K562 (cell line): ENCODE data around the gene MUCL3. TPM values are rescaled to one million over a fixed set of nuclear protein-coding genes. Genes with fewer than 3 reads are reported as not detected.

ENCODE experiments used
- ATAC-seq: fragments of 200-7000 bp; cut with Tn5 transposase; 3 replicates; pipeline ENCODE4 v1.9.1; 2020; ENCODE audit warnings: moderate library complexity
- BruUV-seq: library from RNA; stranded (reverse); fragments of 400-500 nt; replicated peaks from 2 replicates; lab custom pipeline; 2021; lab: Mats Ljungman, UMichigan
- CTCF ChIA-PET: fragments of 300-600 bp; formaldehyde crosslinking; extraction: SDS; loops from one replicate; lab custom pipeline; 2021; ENCODE audit warnings: low intra/inter-chr PET ratio; lab: Yijun Ruan, JAX
- POLR2A ChIA-PET: fragments of 300-600, 350-650 bp; sonication (Branson Sonifier 250); formaldehyde crosslinking; extraction: SDS; loops from one replicate; lab custom pipeline; 2021; ENCODE audit warnings: antibody characterized with exemption, inconsistent platforms; lab: Yijun Ruan, JAX
- DNase-seq, 4 experiments: peaks; one replicate each; pipeline versions ENCODE4 v3.0.0 to v3.0.0-alpha.2; 2011 to 2018; ENCODE audit warnings: low spot score in 3 of 4, mixed read lengths in 3 of 4; ENCODE audit errors: extremely low read depth in 1 of 4
- FAIRE-seq: peaks from 2 replicates; lab custom pipeline; 2011; peaks lifted over from hg19 to GRCh38; lab: Jason Lieb, UNC
- H2AFZ ChIP-seq: 2 replicates; pipeline ENCODE4 v1.6.0; 2011; ENCODE audit warnings: low read depth, low read length, control low read depth, inconsistent platforms
- H3K27ac ChIP-seq: fragments of 200-600 bp; 3 replicates; pipeline ENCODE4 v1.8.0; 2011; ENCODE audit warnings: low read depth, mild to moderate bottlenecking, control low read depth, inconsistent platforms, low read length, moderate library complexity, mixed read lengths; ENCODE audit errors: extremely low read depth
- H3K27me3 ChIP-seq, 2 experiments: fragments of 300-600 bp in 1 of 2; 2 replicates in 1 of 2; 3 replicates in 1 of 2; pipeline versions ENCODE4 v1.6.0 to v1.8.0; 2011; ENCODE audit warnings: inconsistent platforms in 2 of 2, low read length in 2 of 2, mild to moderate bottlenecking in 1 of 2, mixed read lengths in 1 of 2, moderate library complexity in 1 of 2; ENCODE audit not compliant: control insufficient read depth in 2 of 2, insufficient read depth in 2 of 2
- H3K36me3 ChIP-seq: fragments of 300-600 bp; 3 replicates; pipeline ENCODE4 v1.8.0; 2011; ENCODE audit warnings: mild to moderate bottlenecking, low read length, inconsistent platforms; ENCODE audit not compliant: control insufficient read depth, insufficient read depth
- H3K4me1 ChIP-seq, 2 experiments: fragments of 200-600 bp in 1 of 2; replicated peaks in 1 of 2; 2 replicates in 1 of 2; 3 replicates in 1 of 2; pipeline versions ENCODE4 v1.5.1 to v1.8.0; 2011; ENCODE audit warnings: inconsistent platforms in 2 of 2, low read length in 2 of 2, mild to moderate bottlenecking in 1 of 2, mixed read lengths in 1 of 2, moderate library complexity in 1 of 2; ENCODE audit not compliant: control insufficient read depth in 2 of 2, insufficient read depth in 2 of 2
- H3K4me2 ChIP-seq: 2 replicates; pipeline ENCODE4 v1.6.1; 2011; ENCODE audit warnings: low read length, control low read depth, inconsistent platforms, mixed read lengths; ENCODE audit not compliant: insufficient read depth
- H3K4me3 ChIP-seq: fragments of 200-600 bp; sonication (generic), shearing (Covaris generic); 2 replicates; pipeline ENCODE4 v1.5.1; 2016; ENCODE audit warnings: control low read depth, inconsistent platforms
- H3K79me2 ChIP-seq: fragments of 200-600 bp; 3 replicates; pipeline ENCODE4 v1.8.0; 2011; ENCODE audit warnings: low read length, inconsistent platforms; ENCODE audit not compliant: control insufficient read depth, insufficient read depth
- H3K9ac ChIP-seq, 2 experiments: 2 replicates each; pipeline versions ENCODE4 v1.6.0 to v1.6.1; 2011; ENCODE audit warnings: low read depth in 2 of 2, low read length in 2 of 2, control low read depth in 1 of 2, inconsistent platforms in 1 of 2, mild to moderate bottlenecking in 1 of 2, mixed read lengths in 1 of 2; ENCODE audit not compliant: insufficient read depth in 1 of 2
- H3K9me1 ChIP-seq: one replicate; pipeline ENCODE4 v1.6.0; 2011; ENCODE audit warnings: inconsistent platforms, mild to moderate bottlenecking, low read length, moderate library complexity; ENCODE audit not compliant: control insufficient read depth, insufficient read depth
- H3K9me3 ChIP-seq: replicated peaks from 2 replicates; pipeline ENCODE4 v1.5.1; 2011; ENCODE audit warnings: low read depth, low read length, inconsistent platforms; ENCODE audit not compliant: control insufficient read depth, insufficient read depth
- H4K20me1 ChIP-seq: replicated peaks from 2 replicates; pipeline ENCODE4 v1.6.1; 2011; ENCODE audit warnings: low read length, inconsistent platforms, mixed read lengths; ENCODE audit not compliant: control insufficient read depth, insufficient read depth
- CREBBP ChIP-seq: IDR thresholded peaks from one replicate; pipeline ENCODE4 v1.6.1; 2012; ENCODE audit warnings: low read depth, mild to moderate bottlenecking, control low read depth, inconsistent platforms, low read length
- HDAC6 ChIP-seq: IDR thresholded peaks from 2 replicates; pipeline ENCODE4 v1.6.1; 2012; ENCODE audit warnings: low read depth, mild to moderate bottlenecking, control low read depth, inconsistent platforms, low read length, moderate library complexity
- HINFP ChIP-seq: fragments of 450-650 bp; conservative IDR thresholded peaks from 2 replicates; pipeline ENCODE4 v1.6.1; 2016; ENCODE audit warnings: missing genetic modification characterization, low read depth, mild to moderate bottlenecking, control low read depth, missing compliant biosample characterization
- HMGN3 ChIP-seq: IDR thresholded peaks from 2 replicates; pipeline ENCODE4 v1.6.1; 2011; ENCODE audit warnings: borderline replicate concordance, low read depth, mild to moderate bottlenecking, mixed read lengths, low read length; ENCODE audit not compliant: insufficient read length; ENCODE audit errors: extremely low read depth
- MCM2 ChIP-seq: fragments of 450-650 bp; IDR thresholded peaks from 2 replicates; pipeline ENCODE4 v1.6.1; 2017; ENCODE audit warnings: low read depth, mild to moderate bottlenecking
- NR2F6 ChIP-seq: fragments of 450-650 bp; formaldehyde crosslinking; IDR thresholded peaks from 2 replicates; pipeline ENCODE4 v1.4.0; 2020; ENCODE audit warnings: mild to moderate bottlenecking
- RBM17 ChIP-seq: fragments of 200-400 bp; formaldehyde crosslinking; IDR thresholded peaks from 2 replicates; pipeline ENCODE4 v1.6.1; 2017; ENCODE audit warnings: low read depth, mild to moderate bottlenecking, low read length, borderline replicate concordance
- RBM25 ChIP-seq: fragments of 200-400 bp; formaldehyde crosslinking; IDR thresholded peaks from 2 replicates; pipeline ENCODE4 v1.6.1; 2018; ENCODE audit warnings: low read length, low read depth, moderate library complexity; ENCODE audit not compliant: severe bottlenecking
- TBP ChIP-seq: optimal IDR thresholded peaks from 2 replicates; pipeline ENCODE3; 2011; ENCODE audit warnings: low read depth, low read length, improper control_type of control experiment
- TEAD4 ChIP-seq, 2 experiments: sonication (generic) in 1 of 2; formaldehyde crosslinking in 1 of 2; IDR thresholded peaks; 2 replicates each; pipeline versions ENCODE4 v1.6.1 to v1.8.0; 2012 to 2022; ENCODE audit warnings: borderline replicate concordance in 1 of 2, inconsistent platforms in 1 of 2, low read length in 1 of 2, mild to moderate bottlenecking in 1 of 2, missing genetic modification reagents in 1 of 2
- ZFP1 ChIP-seq: fragments of 450-650 bp; formaldehyde crosslinking; IDR thresholded peaks from 2 replicates; pipeline ENCODE4 v1.4.0; 2020; ENCODE audit warnings: mild to moderate bottlenecking, mixed read lengths
- ZFP30 ChIP-seq: fragments of 250-450 bp; sonication (Bioruptor Pico); IDR thresholded peaks from 2 replicates; pipeline ENCODE4 v1.8.0; 2022; ENCODE audit warnings: moderate library complexity, mild to moderate bottlenecking, inconsistent platforms, borderline replicate concordance
- ZNF347 ChIP-seq: fragments of 450-650 bp; formaldehyde crosslinking; IDR thresholded peaks from 2 replicates; pipeline ENCODE4 v1.4.0; 2020; ENCODE audit warnings: low read depth, mild to moderate bottlenecking, moderate library complexity
- WGBS: fragments of 100-300 bp; shearing (Covaris generic); methylation state at CpG from one replicate; pipeline ENCODE4 v1.1.6; 2016; ENCODE audit warnings: low coverage, mixed read lengths; ENCODE audit not compliant: insufficient coverage; ENCODE audit errors: missing lambda C conversion rate; 5-methylcytosine and 5-hydroxymethylcytosine counted together
- in situ Hi-C: fragments of 300-500 bp; cut with MboI; formaldehyde crosslinking; loops from 4 replicates; pipeline ENCODE4 v1.15.0; 2018; ENCODE audit warnings: inconsistent platforms, mixed read lengths
- intact Hi-C: fragments of 100-400 bp; cut with micrococcal nuclease; formaldehyde crosslinking; loops from 2 replicates; pipeline ENCODE4 v1.14.2; 2022
- polyA plus RNA-seq, 8 experiments: library from polyadenylated mRNA; depleted of rRNA in 4 of 8; stranded (reverse) in 5 of 8; unstranded in 3 of 8; fragments of >200 nt; fragmentation: Nextera tagmentation in 2 of 8; fragmentation: Illumina TruSeq in 1 of 8; extraction: Ambion mirVana in 2 of 8; extraction: Trizol in 1 of 8; gene quantifications; 2 replicates each; pipeline versions ENCODE4 v1.2.1 to v1.2.3, GENCODE V29; 2011 to 2014; ENCODE audit warnings: inconsistent platforms in 1 of 8, missing spikeins in 1 of 8
- total RNA-seq, 7 experiments: library from RNA; depleted of rRNA in 6 of 7; stranded (reverse); fragments of >200 nt in 6 of 7; fragmentation: Illumina TruSeq in 2 of 7; extraction: Trizol in 2 of 7; gene quantifications; 2 replicates each; pipeline versions ENCODE4 v1.2.1 to v1.2.3, GENCODE V29; 2011 to 2021; ENCODE audit warnings: low replicate concordance in 1 of 7

Gene MUCL3
- total and polyA plus RNA-seq, 9 of the 15 experiments (the other 6 are each of a cell fraction or from before 2014, with no cell fraction given), result 0.07 TPM; not detected in 8

- no peak for TF ChIP-seq HMGN3
- TF ChIP-seq, all 486 proteins: peak for 3
Observed at GRCh38 chr6:30962716-30963115, 21.9 kb downstream of the MUCL3 start (continued).

DNA sequence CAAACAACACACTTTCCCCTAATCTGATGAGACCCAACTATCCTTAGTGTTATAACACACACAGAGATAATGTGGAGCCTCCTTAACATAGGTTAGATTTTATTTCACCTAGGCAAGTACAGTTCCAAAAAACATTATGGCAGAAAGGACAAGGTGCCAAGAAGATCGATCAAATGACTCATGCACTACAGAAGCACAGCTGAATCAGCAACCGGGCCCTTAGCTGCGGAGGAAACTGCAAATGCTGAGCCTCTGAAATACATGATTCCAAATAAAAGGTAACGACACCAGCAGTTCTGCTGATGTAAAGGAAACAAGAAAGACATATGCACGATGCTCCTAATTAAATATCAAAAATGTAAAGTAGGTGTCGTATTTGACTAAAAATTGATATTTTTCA lies 22.9 kb downstream of the MUCL3 start:
- no peak for ATAC-seq
- no peaks in the 10 kb centered on the region for H3K4me1 ChIP-seq
- 10% methylated on average over 6 of the region's 6 CpGs for WGBS

DNA sequence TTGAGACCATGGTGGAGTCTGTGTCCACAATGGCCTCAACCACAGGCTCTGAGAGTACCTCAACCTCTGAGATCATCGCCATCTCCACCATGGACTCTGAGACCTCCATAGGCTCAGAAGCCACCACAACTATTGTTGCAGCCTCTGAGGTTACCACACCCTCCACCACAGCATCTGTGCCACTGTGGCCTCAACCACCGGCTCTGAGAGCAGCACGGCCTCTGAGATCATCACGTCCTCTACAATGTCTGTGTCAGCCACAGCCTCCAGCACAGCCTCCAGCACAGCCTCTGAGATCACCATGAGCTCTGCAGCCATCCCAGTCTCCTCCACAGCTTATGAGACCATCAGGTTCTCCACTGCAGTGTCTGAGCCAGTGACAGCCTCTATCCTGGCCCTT lies 23.3 kb downstream of the MUCL3 start:
- H3K4me2 ChIP-seq, result no peak overlapping the region
- H4K20me1 ChIP-seq, result no peaks in the 10 kb centered on the region
- DNase-seq, result no peak
- intact Hi-C loops (no loop called here), in situ Hi-C loops (no loop called here)
- POLR2A ChIA-PET, result interaction anchor here (1.4 kb wide), 1 partner anchor 11 kb away, joined by 4 read pairs; no protein-coding TSS in a partner anchor
- H2AFZ ChIP-seq, result no peak overlapping the region
- no peak overlapping the region for H3K27ac ChIP-seq
- no TSS peak for BruUV-seq
- no peaks in the 10 kb centered on the region for H3K9me3 ChIP-seq
- H3K4me3 ChIP-seq, result no peak overlapping the region
- no peaks in the 10 kb centered on the region for H3K9me1 ChIP-seq
- H3K27me3 ChIP-seq, result peaks cover 25 to 46% of the 10 kb centered on the region in 2 experiments; a peak in 4 of 5 replicates
- no peaks in the 10 kb centered on the region for H3K79me2 ChIP-seq
- peak; percentile 42 for ATAC-seq
- peak overlapping the region in 1 of 2 experiments; percentile 49; a peak in 1 of 4 replicates for H3K9ac ChIP-seq
- no peak for FAIRE-seq
- H3K36me3 ChIP-seq, result no peaks in the 10 kb centered on the region
- no peaks in the 10 kb centered on the region for H3K4me1 ChIP-seq
- CTCF ChIA-PET, result no interaction called here
- WGBS, result 0% methylated on average over 4 of the region's 4 CpGs
- TF ChIP-seq ZNF347 (CRISPR knock-in tag) (no peak), ZFP1 (CRISPR knock-in tag) (no peak), RBM17 (no peak), TEAD4 (IDR thresholded peaks at IDR 0.05; ENCODE audit: low read length) (no peak), TEAD4 (CRISPR knock-in tag; IDR thresholded peaks at IDR 0.05; ENCODE audit: borderline replicate concordance) (no peak), HINFP (no peak), ZFP30 (CRISPR knock-in tag) (no peak), RBM25 (no peak), MCM2 (no peak)

More for the DNA sequence above, 22.9 kb downstream of the MUCL3 start:
- no peaks in the 10 kb centered on the region for H4K20me1 ChIP-seq
- no peaks in the 10 kb centered on the region for H3K9me1 ChIP-seq
- CTCF ChIA-PET, result no interaction called here
- no TSS peak for BruUV-seq
- no peak overlapping the region for H2AFZ ChIP-seq
- H3K27me3 ChIP-seq, result peaks cover 26 to 50% of the 10 kb centered on the region in 2 experiments; a peak in 4 of 5 replicates
- H3K4me2 ChIP-seq, result no peak overlapping the region
- POLR2A ChIA-PET, result interaction anchor here (1.4 kb wide), 1 partner anchor 11 kb away, joined by 4 read pairs; no protein-coding TSS in a partner anchor
- TF ChIP-seq NR2F6 (CRISPR knock-in tag) (no peak), CREBBP (no peak), TBP (no peak), HDAC6 (no peak)
- H3K79me2 ChIP-seq, result no peaks in the 10 kb centered on the region
- DNase-seq, result no peak
- intact Hi-C loops, result no loop called here
- in situ Hi-C loops, result no loop called here
- H3K9me3 ChIP-seq, result no peaks in the 10 kb centered on the region
- FAIRE-seq, result no peak
- no peak overlapping the region for H3K4me3 ChIP-seq
- H3K9ac ChIP-seq, result no peak overlapping the region
- no peaks in the 10 kb centered on the region for H3K36me3 ChIP-seq
- no peak overlapping the region for H3K27ac ChIP-seq
